PC-9 (cell line): Measurements from ENCODE around the gene SREBF2.

Source experiments
- CTCF ChIP-seq: fragments of 200-600 bp; sonication (generic); conservative IDR thresholded peaks from 2 replicates; pipeline ENCODE4 v1.6.1; 2017; ENCODE audit warnings: mixed run types, antibody characterized with exemption, mild to moderate bottlenecking, moderate library complexity
- EZH2 ChIP-seq: fragments of 200-600 bp; sonication (generic); IDR thresholded peaks from 2 replicates; pipeline ENCODE4 v1.8.0; 2017; ENCODE audit warnings: antibody characterized with exemption, low read depth

- TF ChIP-seq CTCF (no peak), EZH2 (no peak)
Observed at GRCh38 chr22:41826430-41827383, 6.2 kb upstream of the SREBF2 start.
